ENCODE results near the gene PLB1. TPM values are rescaled to one million over a fixed set of nuclear protein-coding genes. Genes with fewer than 3 reads are reported as not detected.

Gene PLB1
- total RNA-seq, 2 donors from 2014 or later, result 1.0 to 12.9 TPM

GRCh38 chr2:28493636-28494035, 2.2 kb upstream of the PLB1 start:
- Histone ChIP-seq H3K9me3 (no peaks in the 10 kb centered on the region), H3K4me1 (no peaks in the 10 kb centered on the region), H3K36me3 (replicated peaks in 1 of 2; ENCODE audit: insufficient read depth in 1 of 2, low read depth in 2 of 2) (no peaks in the 10 kb centered on the region), H3K4me3 (no peak overlapping the region), H3K27me3 (no peaks in the 10 kb centered on the region), H3K27ac (no peak overlapping the region)
- DNase-seq, result no peak
- intact Hi-C loops (cut with DNase I), result no loop called here
- ATAC-seq, result no peak
- no peak for TF ChIP-seq POLR2A (IDR thresholded peaks at IDR 0.05)
- no peak for TF ChIP-seq CTCF (IDR thresholded peaks at IDR 0.05)
- WGBS, 2 donors, result 86 to 90% methylated on average over 6 of the region's 6 CpGs

GRCh38 chr2:28496781-28497180, 921 bp downstream of the PLB1 start:
- Histone ChIP-seq H3K27me3 (no peaks in the 10 kb centered on the region), H3K9me3 (no peaks in the 10 kb centered on the region), H3K36me3 (replicated peaks in 1 of 2; ENCODE audit: insufficient read depth in 1 of 2, low read depth in 2 of 2) (no peaks in the 10 kb centered on the region), H3K4me1 (no peaks in the 10 kb centered on the region), H3K27ac (no peak overlapping the region), H3K4me3 (no peak overlapping the region)
- 54 to 66% methylated on average over 4 of the region's 4 CpGs for WGBS, 2 donors
- no peak for ATAC-seq
- DNase-seq, result no peak
- intact Hi-C loops (cut with DNase I), result no loop called here
- TF ChIP-seq CTCF (IDR thresholded peaks at IDR 0.05) (no peak), POLR2A (IDR thresholded peaks at IDR 0.05) (no peak)

GRCh38 chr2:28497206-28497605, 1.3 kb downstream of the PLB1 start:
- intact Hi-C loops (cut with DNase I), result no loop called here
- DNase-seq, result no peak
- TF ChIP-seq POLR2A (IDR thresholded peaks at IDR 0.05) (no peak), CTCF (IDR thresholded peaks at IDR 0.05) (no peak)

GRCh38 chr2:28499282-28499681, 3.4 kb downstream of the PLB1 start:
- intact Hi-C loops (cut with DNase I), result no loop called here
- H3K4me1 ChIP-seq, result no peaks in the 10 kb centered on the region
- ATAC-seq (no peak), DNase-seq (no peak)
- no peak overlapping the region for H3K27ac ChIP-seq
- H3K36me3 ChIP-seq (replicated peaks in 1 of 2; ENCODE audit: insufficient read depth in 1 of 2, low read depth in 2 of 2), result no peaks in the 10 kb centered on the region
- H3K9me3 ChIP-seq, result no peaks in the 10 kb centered on the region
- 72 to 78% methylated on average over 5 of the region's 5 CpGs for WGBS, 2 donors
- no peak for TF ChIP-seq POLR2A (IDR thresholded peaks at IDR 0.05)
- no peak for TF ChIP-seq CTCF (IDR thresholded peaks at IDR 0.05)
- H3K27me3 ChIP-seq, result no peaks in the 10 kb centered on the region
- no peak overlapping the region for H3K4me3 ChIP-seq

More at GRCh38 chr2:28497206-28497605, 1.3 kb downstream of the PLB1 start:
- Histone ChIP-seq H3K27ac (no peak overlapping the region), H3K4me3 (no peak overlapping the region), H3K9me3 (no peaks in the 10 kb centered on the region), H3K36me3 (replicated peaks in 1 of 2; ENCODE audit: insufficient read depth in 1 of 2, low read depth in 2 of 2) (no peaks in the 10 kb centered on the region), H3K4me1 (no peaks in the 10 kb centered on the region), H3K27me3 (no peaks in the 10 kb centered on the region)
- WGBS, 2 donors, result 87 to 92% methylated on average over 3 of the region's 3 CpGs
- no peak for ATAC-seq

GRCh38 chr2:28505361-28505760, 9.5 kb downstream of the PLB1 start:
- no peaks in the 10 kb centered on the region for H3K9me3 ChIP-seq

More at GRCh38 chr2:28505361-28505760, 9.5 kb downstream of the PLB1 start:
- Histone ChIP-seq H3K4me1 (no peaks in the 10 kb centered on the region), H3K27me3 (no peaks in the 10 kb centered on the region), H3K36me3 (replicated peaks in 1 of 2; ENCODE audit: insufficient read depth in 1 of 2, low read depth in 2 of 2) (no peaks in the 10 kb centered on the region), H3K27ac (no peak overlapping the region), H3K4me3 (no peak overlapping the region)
- TF ChIP-seq POLR2A (IDR thresholded peaks at IDR 0.05) (no peak), CTCF (IDR thresholded peaks at IDR 0.05) (no peak)
- intact Hi-C loops (cut with DNase I), result no loop called here
- WGBS, 2 donors, result 40 to 43% methylated on average over 4 of the region's 4 CpGs
- ATAC-seq (no peak), DNase-seq (no peak)
